Mesenchymal stem cell (in vitro differentiated cells and primary cell): ENCODE results near the gene POU3F3.

Source experiments
- DNase-seq: peaks from one replicate; pipeline ENCODE4 v3.0.0-alpha.2; 2013
- H2AFZ ChIP-seq: one replicate; pipeline ENCODE4 v1.6.1; 2013; ENCODE audit warnings: low read depth, mild to moderate bottlenecking, control low read depth, inconsistent platforms, low read length, moderate library complexity
- H2AK5ac ChIP-seq: 2 replicates; pipeline ENCODE4 v1.6.1; 2013; ENCODE audit warnings: low read length, moderate library complexity, mild to moderate bottlenecking, inconsistent platforms; ENCODE audit not compliant: severe bottlenecking
- H2BK120ac ChIP-seq: one replicate; pipeline ENCODE4 v1.6.1; 2013; ENCODE audit warnings: low read depth, mild to moderate bottlenecking, inconsistent platforms, low read length, moderate library complexity
- H2BK12ac ChIP-seq, 2 experiments: one replicate each; pipeline ENCODE4 v1.6.1; 2013; ENCODE audit warnings: inconsistent platforms in 2 of 2, low read length in 2 of 2, mild to moderate bottlenecking in 2 of 2, moderate library complexity in 2 of 2, control low read depth in 1 of 2
- H2BK15ac ChIP-seq: one replicate; pipeline ENCODE4 v1.6.1; 2013; ENCODE audit warnings: mild to moderate bottlenecking, low read depth, inconsistent platforms; ENCODE audit not compliant: poor library complexity, severe bottlenecking
- H2BK5ac ChIP-seq: 2 replicates; pipeline ENCODE4 v1.6.1; 2013; ENCODE audit warnings: low read depth, mild to moderate bottlenecking, low read length, control low read depth, inconsistent platforms; ENCODE audit not compliant: poor library complexity, severe bottlenecking
- H3K14ac ChIP-seq, 2 experiments: one replicate each; pipeline ENCODE4 v1.6.1; 2013; ENCODE audit warnings: inconsistent platforms in 2 of 2, low read length in 2 of 2, control low read depth in 1 of 2, mild to moderate bottlenecking in 1 of 2, moderate library complexity in 1 of 2
- H3K18ac ChIP-seq, 2 experiments: one replicate each; pipeline ENCODE4 v1.6.1; 2013; ENCODE audit warnings: inconsistent platforms in 2 of 2, low read length in 2 of 2, control low read depth in 1 of 2, low read depth in 1 of 2, mild to moderate bottlenecking in 1 of 2
- H3K23ac ChIP-seq, 2 experiments: one replicate each; pipeline ENCODE4 v1.6.1; 2013; ENCODE audit warnings: inconsistent platforms in 2 of 2, low read length in 2 of 2, mild to moderate bottlenecking in 2 of 2, moderate library complexity in 2 of 2, control low read depth in 1 of 2
- H3K27ac ChIP-seq: 2 replicates; pipeline ENCODE4 v1.5.1; 2013; ENCODE audit warnings: mild to moderate bottlenecking, moderate library complexity, low read length, control low read depth, inconsistent platforms; ENCODE audit not compliant: poor library complexity, severe bottlenecking
- H3K27me3 ChIP-seq, 2 experiments: 2 replicates each; pipeline versions ENCODE4 v1.6.1 to v1.7.0; 2013; ENCODE audit warnings: low read length in 2 of 2, mild to moderate bottlenecking in 2 of 2, moderate library complexity in 2 of 2, control low read depth in 1 of 2, inconsistent platforms in 1 of 2; ENCODE audit not compliant: control insufficient read depth in 1 of 2, insufficient read depth in 1 of 2
- H3K36me3 ChIP-seq, 2 experiments: 2 replicates each; pipeline versions ENCODE4 v1.6.1 to v1.7.0; 2013; ENCODE audit warnings: low read length in 2 of 2, control low read depth in 1 of 2, inconsistent platforms in 1 of 2, low read depth in 1 of 2, mild to moderate bottlenecking in 1 of 2; ENCODE audit not compliant: insufficient read depth in 2 of 2, control insufficient read depth in 1 of 2
- H3K4ac ChIP-seq, 2 experiments: one replicate each; pipeline ENCODE4 v1.6.1; 2013; ENCODE audit warnings: inconsistent platforms in 2 of 2, low read length in 2 of 2, mild to moderate bottlenecking in 2 of 2, moderate library complexity in 2 of 2, control low read depth in 1 of 2, low read depth in 1 of 2
- H3K4me1 ChIP-seq: 2 replicates; pipeline ENCODE4 v1.6.1; 2013; ENCODE audit warnings: low read depth, low read length, control low read depth; ENCODE audit not compliant: control insufficient read depth, insufficient read depth
- H3K4me2 ChIP-seq: 2 replicates; pipeline ENCODE4 v1.6.1; 2013; ENCODE audit warnings: low read length, mild to moderate bottlenecking, inconsistent platforms; ENCODE audit not compliant: poor library complexity, severe bottlenecking
- H3K4me3 ChIP-seq, 2 experiments: 2 replicates each; pipeline versions ENCODE4 v1.5.1 to v1.7.0; 2013; ENCODE audit warnings: low read length in 2 of 2, mild to moderate bottlenecking in 2 of 2, control low read depth in 1 of 2, low read depth in 1 of 2; ENCODE audit not compliant: insufficient read depth in 1 of 2
- H3K79me1 ChIP-seq: replicated peaks from 2 replicates; pipeline ENCODE4 v1.6.1; 2013; ENCODE audit warnings: mild to moderate bottlenecking, control low read depth, low read length, inconsistent platforms; ENCODE audit not compliant: poor library complexity, severe bottlenecking
- H3K9ac ChIP-seq: 2 replicates; pipeline ENCODE4 v1.7.0; 2013; ENCODE audit warnings: mild to moderate bottlenecking, low read length, moderate library complexity
- H3K9me3 ChIP-seq: 2 replicates; pipeline ENCODE4 v1.7.0; 2013; ENCODE audit warnings: mild to moderate bottlenecking, low read length; ENCODE audit not compliant: control insufficient read depth
- H4K8ac ChIP-seq: one replicate; pipeline ENCODE4 v1.6.1; 2013; ENCODE audit warnings: inconsistent platforms, mild to moderate bottlenecking, low read length, moderate library complexity
- H4K91ac ChIP-seq: one replicate; pipeline ENCODE4 v1.6.1; 2013; ENCODE audit warnings: mild to moderate bottlenecking, low read length, inconsistent platforms
- WGBS: methylation state at CpG from one replicate; pipeline ENCODE4 v1.1.7; 2013; ENCODE audit warnings: mixed read lengths; 5-methylcytosine and 5-hydroxymethylcytosine counted together

Gene POU3F3

DNA sequence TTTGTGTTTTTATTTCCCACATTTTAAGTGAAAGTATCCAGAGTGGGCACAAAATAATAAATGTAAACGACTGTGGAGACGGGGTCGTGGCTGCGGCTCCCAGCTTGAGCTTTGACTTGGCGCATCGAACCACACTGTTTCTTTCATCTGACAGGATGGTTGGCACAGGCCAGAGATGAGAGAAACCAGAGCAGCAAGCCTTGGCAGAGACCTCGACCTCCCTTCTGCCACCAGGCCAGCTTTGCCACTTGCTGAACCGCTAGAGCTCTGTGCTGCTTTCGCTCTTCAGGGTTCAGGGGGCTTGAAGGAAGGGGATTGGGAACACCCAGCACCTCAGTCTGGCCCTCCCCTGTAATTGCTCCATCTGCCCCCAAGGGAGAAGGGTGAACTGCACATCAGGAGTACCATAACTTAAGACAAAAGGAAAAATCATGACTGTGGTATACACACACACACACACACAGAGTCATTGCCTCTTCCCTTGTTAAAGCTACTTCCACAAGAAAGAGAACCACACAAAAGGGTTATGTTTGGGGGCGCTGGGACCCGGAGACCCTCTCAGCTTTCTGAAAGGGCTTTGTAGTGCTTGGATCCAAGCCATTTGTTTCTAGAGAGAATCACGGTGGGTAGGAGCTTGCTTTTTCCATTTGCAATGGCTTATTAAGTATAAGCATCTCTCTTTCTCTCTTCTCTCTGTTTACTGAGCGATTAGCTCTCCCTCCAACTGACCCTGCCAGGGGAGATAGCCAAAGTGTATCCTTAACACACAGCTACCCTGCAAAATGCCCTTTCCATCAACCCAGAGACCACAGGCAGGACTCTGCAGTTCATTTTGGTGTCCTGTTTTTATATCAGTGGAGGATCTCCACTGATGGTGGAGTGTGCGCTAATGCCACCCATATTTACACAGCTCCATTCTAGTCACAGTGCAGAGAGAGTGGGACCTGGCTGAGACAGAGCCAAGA is 23.0 kb downstream of the POU3F3 start:
- Histone ChIP-seq H4K91ac (no peak overlapping the region), H3K4me2 (no peak overlapping the region), H3K27me3 (peaks cover 52 to 70% of the 10 kb centered on the region in 2 experiments), H3K4ac (no peak overlapping the region), H2AK5ac (no peak overlapping the region), H2BK12ac (no peak overlapping the region), H3K14ac (no peak overlapping the region), H2BK120ac (no peak overlapping the region), H3K36me3 (no peaks in the 10 kb centered on the region), H3K79me1 (no peaks in the 10 kb centered on the region), H3K9ac (no peak overlapping the region), H2BK15ac (no peak overlapping the region), H4K8ac (no peak overlapping the region), H3K23ac (no peak overlapping the region), H3K9me3 (no peaks in the 10 kb centered on the region), H2BK5ac (no peak overlapping the region), H3K4me1 (peaks cover 12% of the 10 kb centered on the region), H3K18ac (no peak overlapping the region), H2AFZ (no peak overlapping the region), H3K27ac (no peak overlapping the region), H3K4me3 (no peak overlapping the region)
- no peak for DNase-seq
- 83% methylated on average over 13 of the region's 14 CpGs for WGBS

DNA sequence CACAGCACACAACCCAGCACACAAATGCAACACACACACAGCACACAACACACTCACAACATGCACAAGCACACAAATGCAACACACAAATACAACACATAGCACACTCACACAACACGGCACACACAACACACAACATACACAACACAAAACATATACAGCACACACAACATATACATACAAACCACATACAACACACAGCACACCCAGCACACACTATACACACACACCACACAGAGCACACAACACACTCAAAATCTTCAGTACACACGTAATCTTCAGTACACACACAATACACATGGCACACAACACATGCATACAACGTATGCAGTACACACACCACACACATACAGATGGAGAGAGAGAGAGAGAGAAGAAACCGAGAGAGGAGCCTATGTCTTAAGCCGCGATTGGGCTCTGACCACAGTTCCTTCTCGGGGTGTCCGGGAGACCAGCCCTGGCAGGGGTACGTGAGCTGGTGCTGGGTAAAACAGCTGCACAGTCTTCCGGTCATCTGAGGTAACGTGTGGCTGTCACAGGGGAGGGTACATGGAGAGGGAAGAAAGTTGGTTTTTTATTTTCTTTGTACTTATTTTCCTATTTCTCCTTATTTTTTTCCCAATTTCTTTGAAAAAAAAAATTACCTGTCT is 25.1 kb downstream of the POU3F3 start:
- Histone ChIP-seq H2BK15ac (no peak overlapping the region), H3K27ac (no peak overlapping the region), H4K8ac (no peak overlapping the region), H2AK5ac (no peak overlapping the region), H3K4me2 (no peak overlapping the region), H4K91ac (no peak overlapping the region), H3K18ac (no peak overlapping the region), H3K23ac (no peak overlapping the region), H3K14ac (no peak overlapping the region), H3K36me3 (no peaks in the 10 kb centered on the region), H2AFZ (no peak overlapping the region), H3K4ac (no peak overlapping the region), H3K9ac (no peak overlapping the region), H3K4me3 (no peak overlapping the region), H2BK5ac (no peak overlapping the region), H3K79me1 (no peaks in the 10 kb centered on the region), H3K9me3 (no peaks in the 10 kb centered on the region), H3K4me1 (no peaks in the 10 kb centered on the region), H3K27me3 (peaks cover 47 to 71% of the 10 kb centered on the region in 2 experiments), H2BK120ac (no peak overlapping the region), H2BK12ac (no peak overlapping the region)
- no peak for DNase-seq
- 74% methylated on average over 9 of the region's 11 CpGs for WGBS

DNA sequence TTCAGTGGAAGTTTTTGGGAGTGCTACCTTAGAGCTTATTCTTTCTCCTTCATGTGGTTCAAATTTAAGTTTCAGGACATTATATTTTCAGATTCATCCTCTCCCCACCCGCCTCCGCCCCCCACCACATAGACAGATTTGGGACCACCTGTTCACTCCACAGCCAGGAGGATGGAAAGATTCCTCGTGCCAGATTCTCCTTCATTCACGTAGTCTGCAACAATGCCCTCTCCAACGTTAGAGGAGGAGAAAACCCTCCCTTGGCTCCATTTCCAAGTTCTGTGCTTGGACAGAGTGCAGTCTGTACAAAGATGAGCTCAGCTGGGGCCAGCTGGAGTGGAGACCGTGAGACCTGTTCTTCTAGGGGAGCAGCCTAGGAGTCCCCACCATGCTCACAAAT is 26.2 kb downstream of the POU3F3 start:
- Histone ChIP-seq H4K91ac (no peak overlapping the region), H2BK5ac (no peak overlapping the region), H2AFZ (no peak overlapping the region), H3K27ac (no peak overlapping the region), H3K9ac (no peak overlapping the region), H2BK12ac (no peak overlapping the region), H4K8ac (no peak overlapping the region), H3K23ac (no peak overlapping the region), H3K14ac (no peak overlapping the region), H3K4me1 (no peaks in the 10 kb centered on the region), H3K18ac (no peak overlapping the region), H3K4ac (no peak overlapping the region), H2BK120ac (no peak overlapping the region), H3K36me3 (no peaks in the 10 kb centered on the region), H3K79me1 (no peaks in the 10 kb centered on the region), H3K27me3 (peaks cover 47 to 77% of the 10 kb centered on the region in 2 experiments), H3K4me2 (no peak overlapping the region), H2BK15ac (no peak overlapping the region), H3K9me3 (no peaks in the 10 kb centered on the region), H3K4me3 (no peak overlapping the region), H2AK5ac (no peak overlapping the region)
- 62% methylated on average over 6 of the region's 6 CpGs for whole genome bisulfite sequencing
- DNase-seq: no peak

- no peak overlapping the region for H3K23ac ChIP-seq
- H3K4me1 ChIP-seq: no peaks in the 10 kb centered on the region
- no peak overlapping the region for H3K4me3 ChIP-seq
- DNase-seq: no peak
- H4K8ac ChIP-seq: no peak overlapping the region
- peaks cover 27 to 69% of the 10 kb centered on the region in 2 experiments for H3K27me3 ChIP-seq
- H3K4me2 ChIP-seq: no peak overlapping the region
- H2BK120ac ChIP-seq: no peak overlapping the region
- WGBS: 78% methylated on average over 3 of the region's 3 CpGs
- H2BK15ac ChIP-seq: no peak overlapping the region
- no peak overlapping the region for H3K27ac ChIP-seq
- no peak overlapping the region for H3K9ac ChIP-seq
- no peak overlapping the region for H2BK5ac ChIP-seq
- H4K91ac ChIP-seq: no peak overlapping the region
- H2BK12ac ChIP-seq: no peak overlapping the region
- H3K4ac ChIP-seq: no peak overlapping the region
- no peak overlapping the region for H3K18ac ChIP-seq
- H2AK5ac ChIP-seq: no peak overlapping the region
- H3K36me3 ChIP-seq: no peaks in the 10 kb centered on the region
- no peak overlapping the region for H2AFZ ChIP-seq
- H3K9me3 ChIP-seq: no peaks in the 10 kb centered on the region
- no peaks in the 10 kb centered on the region for H3K79me1 ChIP-seq
- no peak overlapping the region for H3K14ac ChIP-seq
These were observed 29.4 kb downstream of the POU3F3 start for GRCh38 chr2:104883357-104883756.
